HEK293 (cell line): ENCODE results near the gene SPACA4.

Experiments
- CTCF ChIA-PET: fragments of 350-600 bp; formaldehyde crosslinking; extraction: SDS; loops from one replicate; lab custom pipeline; 2021; ENCODE audit warnings: antibody characterized with exemption; lab: Yijun Ruan, JAX
- POLR2A ChIA-PET: fragments of 300-600 bp; formaldehyde crosslinking; extraction: SDS; loops from one replicate; lab custom pipeline; 2020; ENCODE audit warnings: antibody characterized with exemption, inconsistent platforms; lab: Yijun Ruan, JAX
- H3K27ac ChIP-seq: fragments of 200-500 bp; sonication (Bioruptor generic); 2 replicates; pipeline ENCODE4 v1.5.1; 2014; ENCODE audit warnings: low read depth, low read length, control low read depth, inconsistent platforms; ENCODE audit errors: extremely low read depth
- H3K36me3 ChIP-seq, 2 experiments: fragments of 200-500 bp in 1 of 2; sonication (Bioruptor generic) in 1 of 2; 1 replicate in 1 of 2; 2 replicates in 1 of 2; pipeline ENCODE4 v1.5.1; 2014 to 2017; ENCODE audit warnings: inconsistent platforms in 2 of 2, low read length in 2 of 2; ENCODE audit not compliant: control insufficient read depth in 2 of 2, insufficient read depth in 1 of 2
- H3K4me1 ChIP-seq: fragments of 200-500 bp; sonication (Bioruptor generic); 2 replicates; pipeline ENCODE4 v1.5.1; 2014; ENCODE audit warnings: mild to moderate bottlenecking, low read length, inconsistent platforms; ENCODE audit not compliant: control insufficient read depth, insufficient read depth
- H3K4me3 ChIP-seq: 2 replicates; pipeline ENCODE4 v1.5.1; 2011; ENCODE audit warnings: low read depth, mild to moderate bottlenecking, control low read depth, low read length, moderate library complexity
- H3K9me3 ChIP-seq: fragments of 200-500 bp; sonication (Bioruptor generic); 2 replicates; pipeline ENCODE4 v1.5.1; 2014; ENCODE audit warnings: low read depth, low read length, inconsistent platforms; ENCODE audit not compliant: control insufficient read depth, insufficient read depth
- BCL11A ChIP-seq: fragments of 450-650 bp; formaldehyde crosslinking; IDR thresholded peaks from 2 replicates; pipeline ENCODE4 v1.5.1; 2016; ENCODE audit warnings: low read depth, missing biosample characterization, missing genetic modification characterization
- GLIS1 ChIP-seq: fragments of 450-650 bp; formaldehyde crosslinking; IDR thresholded peaks from 2 replicates; pipeline ENCODE4 v1.5.1; 2016; ENCODE audit warnings: missing biosample characterization, missing genetic modification characterization
- KLF9 ChIP-seq: fragments of 450-650 bp; formaldehyde crosslinking; IDR thresholded peaks from 2 replicates; pipeline ENCODE4 v1.5.1; 2016; ENCODE audit warnings: missing biosample characterization, missing genetic modification characterization, low read depth
- MYNN ChIP-seq: fragments of 450-650 bp; formaldehyde crosslinking; IDR thresholded peaks from 2 replicates; pipeline ENCODE4 v1.5.1; 2016; ENCODE audit warnings: missing biosample characterization, missing genetic modification characterization, borderline replicate concordance
- PRDM10 ChIP-seq: fragments of 450-650 bp; formaldehyde crosslinking; IDR thresholded peaks from 2 replicates; pipeline ENCODE4 v1.5.1; 2016; ENCODE audit warnings: missing biosample characterization, missing genetic modification characterization
- SP7 ChIP-seq: fragments of 450-650 bp; formaldehyde crosslinking; IDR thresholded peaks from 2 replicates; pipeline ENCODE4 v1.5.1; 2016; ENCODE audit warnings: missing biosample characterization, missing genetic modification characterization
- ZBTB17 ChIP-seq: fragments of 450-650 bp; formaldehyde crosslinking; IDR thresholded peaks from 2 replicates; pipeline ENCODE4 v1.5.1; 2016; ENCODE audit warnings: missing biosample characterization, missing genetic modification characterization
- ZBTB6 ChIP-seq: fragments of 450-650 bp; formaldehyde crosslinking; IDR thresholded peaks from 2 replicates; pipeline ENCODE4 v1.5.1; 2017; ENCODE audit warnings: missing biosample characterization, missing genetic modification characterization
- ZBTB7A ChIP-seq: fragments of 450-650 bp; formaldehyde crosslinking; IDR thresholded peaks from 2 replicates; pipeline ENCODE4 v1.5.1; 2016; ENCODE audit warnings: low read depth, missing biosample characterization, missing genetic modification characterization
- ZEB2 ChIP-seq: fragments of 450-650 bp; formaldehyde crosslinking; IDR thresholded peaks from 2 replicates; pipeline ENCODE4 v1.5.1; 2016; ENCODE audit warnings: missing biosample characterization, missing genetic modification characterization
- ZNF324 ChIP-seq: fragments of 450-650 bp; formaldehyde crosslinking; IDR thresholded peaks from 2 replicates; pipeline ENCODE4 v1.5.1; 2016; ENCODE audit warnings: missing biosample characterization, missing genetic modification characterization
- ZNF366 ChIP-seq: fragments of 450-650 bp; formaldehyde crosslinking; conservative IDR thresholded peaks from 2 replicates; pipeline ENCODE4 v1.5.1; 2016; ENCODE audit warnings: missing biosample characterization, missing genetic modification characterization
- ZNF391 ChIP-seq: fragments of 450-650 bp; formaldehyde crosslinking; IDR thresholded peaks from 2 replicates; pipeline ENCODE4 v1.5.1; 2016; ENCODE audit warnings: low read depth, missing biosample characterization, missing genetic modification characterization, borderline replicate concordance
- ZNF398 ChIP-seq: fragments of 450-650 bp; formaldehyde crosslinking; IDR thresholded peaks from 2 replicates; pipeline ENCODE4 v1.5.1; 2017; ENCODE audit warnings: missing biosample characterization, missing genetic modification characterization
- ZNF404 ChIP-seq: fragments of 450-650 bp; formaldehyde crosslinking; IDR thresholded peaks from 2 replicates; pipeline ENCODE4 v1.5.1; 2017; ENCODE audit warnings: missing biosample characterization, missing genetic modification characterization
- ZNF561 ChIP-seq: fragments of 450-650 bp; IDR thresholded peaks from 2 replicates; pipeline ENCODE4 v1.5.1; 2018; ENCODE audit warnings: missing biosample characterization, missing genetic modification characterization, borderline replicate concordance
- ZNF664 ChIP-seq: fragments of 450-650 bp; formaldehyde crosslinking; IDR thresholded peaks from 2 replicates; pipeline ENCODE4 v1.5.1; 2016; ENCODE audit warnings: missing biosample characterization, missing genetic modification characterization
- ZNF792 ChIP-seq: fragments of 450-650 bp; formaldehyde crosslinking; IDR thresholded peaks from 2 replicates; pipeline ENCODE4 v1.5.1; 2016; ENCODE audit warnings: missing biosample characterization, missing genetic modification characterization
- TF ChIP-seq, protein P1 (sequence below): fragments of 450-650 bp; formaldehyde crosslinking; IDR thresholded peaks from 2 replicates; pipeline ENCODE4 v1.5.1; 2016; ENCODE audit warnings: missing biosample characterization, missing genetic modification characterization

Gene SPACA4

DNA sequence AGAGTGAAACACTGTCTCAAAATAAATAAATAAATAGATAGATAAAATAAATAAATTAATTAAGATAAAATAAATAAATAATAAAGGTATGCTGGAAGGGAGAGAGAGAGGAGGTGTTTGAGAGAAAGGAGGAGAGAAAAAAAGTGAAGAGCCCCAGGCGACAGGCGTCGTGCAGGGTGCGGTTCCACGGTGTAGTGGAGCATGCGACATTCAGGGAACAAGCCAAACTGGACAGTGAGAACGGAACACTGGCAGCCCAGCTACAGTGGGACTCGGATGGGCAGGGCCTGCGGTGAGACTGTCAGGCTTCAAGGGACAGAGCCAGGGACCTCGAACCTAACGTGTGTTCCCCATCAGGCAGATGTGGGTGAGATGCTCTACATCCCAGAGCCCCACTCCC lies 45.1 kb upstream of the SPACA4 start (continued):
- TF ChIP-seq BCL11A (tag by site-specific recombination): no peak

GRCh38 chr19:48565090-48565489 lies 41.5 kb upstream of the SPACA4 start:
- no peak overlapping the region for H3K4me3 ChIP-seq
- no peaks in the 10 kb centered on the region for H3K9me3 ChIP-seq
- no peak for TF ChIP-seq ZNF664
- no peak for TF ChIP-seq ZBTB6 (tag by site-specific recombination)
- no peak for TF ChIP-seq KLF9 (tag by site-specific recombination)
- TF ChIP-seq ZNF398: peak; percentile 34
- TF ChIP-seq ZEB2 (tag by site-specific recombination): 0 out of 2 replicates have a peak, but pooled peaks have one; percentile 29
- TF ChIP-seq, protein P1, sequence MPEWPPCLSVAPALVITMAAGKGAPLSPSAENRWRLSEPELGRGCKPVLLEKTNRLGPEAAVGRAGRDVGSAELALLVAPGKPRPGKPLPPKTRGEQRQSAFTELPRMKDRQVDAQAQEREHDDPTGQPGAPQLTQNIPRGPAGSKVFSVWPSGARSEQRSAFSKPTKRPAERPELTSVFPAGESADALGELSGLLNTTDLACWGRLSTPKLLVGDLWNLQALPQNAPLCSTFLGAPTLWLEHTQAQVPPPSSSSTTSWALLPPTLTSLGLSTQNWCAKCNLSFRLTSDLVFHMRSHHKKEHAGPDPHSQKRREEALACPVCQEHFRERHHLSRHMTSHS (tag by site-specific recombination): no peak
- TF ChIP-seq ZBTB17 (tag by site-specific recombination): 0 out of 2 replicates have a peak, but pooled peaks have one; percentile 29
- no peak for TF ChIP-seq MYNN (tag by site-specific recombination)
- TF ChIP-seq ZNF404 (tag by site-specific recombination): no peak
- peak; percentile 37 for TF ChIP-seq ZNF366
- no peak for TF ChIP-seq ZNF561 (tag by site-specific recombination)
- TF ChIP-seq SP7: peak; percentile 50; the same call in 1 of the 2 replicates
- TF ChIP-seq ZNF792 (tag by site-specific recombination): no peak
- TF ChIP-seq ZNF391 (tag by site-specific recombination): no peak
- peak; percentile 79 for TF ChIP-seq PRDM10
- TF ChIP-seq GLIS1 (tag by site-specific recombination): peak; percentile 53; the same call in 1 of the 2 replicates
- TF ChIP-seq ZBTB7A (tag by site-specific recombination): no peak
- no peak for TF ChIP-seq ZNF324 (tag by site-specific recombination)
- H3K4me1 ChIP-seq: peaks cover 11% of the 10 kb centered on the region
- 0 out of 2 replicates have a peak overlapping the region, but pooled peaks have one; percentile 9 for H3K27ac ChIP-seq
- H3K36me3 ChIP-seq: no peaks in the 10 kb centered on the region
- ChIA-PET POLR2A (interaction anchor here (1.1 to 1.4 kb wide), 2 partner anchors 11 to 54 kb away, joined by 4 read pairs; partner anchors contain the start of genes RPL18 and SPHK2), CTCF (interaction anchor here (0.6 to 1.2 kb wide), 5 partner anchors 9 to 164 kb away, joined by 3 read pairs; no protein-coding TSS in a partner anchor)
